Measurements from ENCODE around the gene ZNF700.

DNA sequence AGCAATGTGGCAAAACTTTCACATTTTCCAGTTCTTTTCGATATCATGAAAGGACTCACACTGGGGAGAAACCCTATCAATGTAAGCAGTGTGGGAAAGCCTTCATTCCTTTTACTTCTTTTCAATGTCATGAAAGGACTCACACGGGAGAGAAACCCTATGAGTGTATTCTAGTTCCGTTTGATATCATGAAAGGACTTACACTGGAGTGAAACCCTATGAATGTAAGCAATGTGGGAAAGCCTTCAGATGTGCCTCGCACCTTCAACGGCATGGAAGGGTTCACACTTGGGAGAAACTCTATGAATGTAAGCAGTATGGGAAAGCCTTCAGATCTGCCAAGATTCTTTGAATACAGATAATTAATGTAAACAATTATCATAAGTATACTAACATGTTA is 25.4 kb downstream of the ZNF700 start:
- no peak for TF ChIP-seq EZH2 (IDR thresholded peaks at IDR 0.05; ENCODE audit: borderline replicate concordance, low read length)
- TF ChIP-seq, protein P1, sequence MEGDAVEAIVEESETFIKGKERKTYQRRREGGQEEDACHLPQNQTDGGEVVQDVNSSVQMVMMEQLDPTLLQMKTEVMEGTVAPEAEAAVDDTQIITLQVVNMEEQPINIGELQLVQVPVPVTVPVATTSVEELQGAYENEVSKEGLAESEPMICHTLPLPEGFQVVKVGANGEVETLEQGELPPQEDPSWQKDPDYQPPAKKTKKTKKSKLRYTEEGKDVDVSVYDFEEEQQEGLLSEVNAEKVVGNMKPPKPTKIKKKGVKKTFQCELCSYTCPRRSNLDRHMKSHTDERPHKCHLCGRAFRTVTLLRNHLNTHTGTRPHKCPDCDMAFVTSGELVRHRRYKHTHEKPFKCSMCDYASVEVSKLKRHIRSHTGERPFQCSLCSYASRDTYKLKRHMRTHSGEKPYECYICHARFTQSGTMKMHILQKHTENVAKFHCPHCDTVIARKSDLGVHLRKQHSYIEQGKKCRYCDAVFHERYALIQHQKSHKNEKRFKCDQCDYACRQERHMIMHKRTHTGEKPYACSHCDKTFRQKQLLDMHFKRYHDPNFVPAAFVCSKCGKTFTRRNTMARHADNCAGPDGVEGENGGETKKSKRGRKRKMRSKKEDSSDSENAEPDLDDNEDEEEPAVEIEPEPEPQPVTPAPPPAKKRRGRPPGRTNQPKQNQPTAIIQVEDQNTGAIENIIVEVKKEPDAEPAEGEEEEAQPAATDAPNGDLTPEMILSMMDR (IDR thresholded peaks at IDR 0.05; ENCODE audit: low read length) = no peak

All from OCI-LY1 (cell line).